Natural killer cell (primary cell): ENCODE measurements around the gene RAP1A. TPM values are rescaled to one million over a fixed set of nuclear protein-coding genes. Genes with fewer than 3 reads are reported as not detected.

ENCODE experiments used
- ATAC-seq, 3 donors: fragments of 150-1000 bp in 2 of 3; fragments of 200-7000 bp in 1 of 3; cut with Tn5 transposase; 1 replicate in 1 of 3; 2 replicates in 2 of 3; pipeline ENCODE4 v1.10.0; 2021; ENCODE audit warnings: mild to moderate bottlenecking in 2 of 3, moderate library complexity in 2 of 3
- DNase-seq, 2 donors: peaks; one replicate each; pipeline versions ENCODE4 v3.0.0 to v3.0.0-alpha.2; 2013 to 2021; ENCODE audit warnings: mixed read lengths in 1 of 2
- H3K27ac ChIP-seq: one replicate; pipeline ENCODE4 v1.5.1; 2013; ENCODE audit warnings: mild to moderate bottlenecking, low read length
- H3K27me3 ChIP-seq: one replicate; pipeline ENCODE4 v1.6.1; 2013; ENCODE audit warnings: low read length; ENCODE audit not compliant: control insufficient read depth, insufficient read depth
- H3K36me3 ChIP-seq: one replicate; pipeline ENCODE4 v1.6.1; 2013; ENCODE audit warnings: low read length; ENCODE audit not compliant: control insufficient read depth, insufficient read depth
- H3K4me1 ChIP-seq: one replicate; pipeline ENCODE4 v1.6.1; 2013; ENCODE audit warnings: low read length; ENCODE audit not compliant: control insufficient read depth, insufficient read depth
- H3K4me3 ChIP-seq: one replicate; pipeline ENCODE4 v1.5.1; 2013; ENCODE audit warnings: low read length
- H3K9me3 ChIP-seq: one replicate; pipeline ENCODE4 v1.6.1; 2013; ENCODE audit warnings: low read length; ENCODE audit not compliant: control insufficient read depth, insufficient read depth
- H3K27ac Mint-ChIP-seq, 2 donors: one replicate each; pipeline ENCODE4 v1.8.0; 2022; ENCODE audit warnings: mild to moderate bottlenecking in 2 of 2, mixed read lengths in 2 of 2, moderate library complexity in 1 of 2
- H3K27me3 Mint-ChIP-seq, 2 donors: one replicate each; pipeline ENCODE4 v1.8.0; 2022; ENCODE audit warnings: low read depth in 2 of 2, mixed read lengths in 2 of 2
- H3K36me3 Mint-ChIP-seq: one replicate; pipeline ENCODE4 v1.8.0; 2022; ENCODE audit warnings: mixed read lengths
- H3K4me1 Mint-ChIP-seq, 2 donors: one replicate each; pipeline ENCODE4 v1.8.0; 2022; ENCODE audit warnings: mixed read lengths in 2 of 2
- H3K4me3 Mint-ChIP-seq: one replicate; pipeline ENCODE4 v1.8.0; 2022; ENCODE audit warnings: mild to moderate bottlenecking, moderate library complexity, mixed read lengths
- H3K9me3 Mint-ChIP-seq, 2 donors: one replicate each; pipeline ENCODE4 v1.8.0; 2022; ENCODE audit warnings: mixed read lengths in 2 of 2
- CTCF ChIP-seq: fragments of 200-600 bp; IDR thresholded peaks from one replicate; pipeline ENCODE4 v1.8.0; 2022; ENCODE audit warnings: antibody characterized with exemption
- WGBS: methylation state at CpG from one replicate; pipeline ENCODE4 v1.1.7; 2013; ENCODE audit warnings: missing lambda C conversion rate; ENCODE audit not compliant: insufficient coverage; 5-methylcytosine and 5-hydroxymethylcytosine counted together
- intact Hi-C: fragments of 100-400 bp; cut with micrococcal nuclease; formaldehyde crosslinking; loops from one replicate; pipeline ENCODE4 v1.14.2; 2022
- total RNA-seq, 4 donors: library from RNA; stranded (reverse); fragments of 120-200 nt in 1 of 4; gene quantifications; one replicate each; pipeline versions ENCODE4 v1.2.3 to v1.2.4, GENCODE V29; 2013 to 2022

Gene RAP1A
- total RNA-seq, 3 donors from 2014 or later (not counting 1 experiment from before 2014, with no cell fraction given), result 83.7 to 112 (median 104) TPM

GRCh38 chr1:111750856-111751255 is 131.3 kb downstream of the RAP1A start:
- intact Hi-C loops, result loop anchor here (10.0 kb wide), 3 partner anchors 276 to 856 kb away; partner anchors contain the start of genes C1orf162 and DENND2D
- Mint-ChIP-seq H3K27me3 (no peaks in the 10 kb centered on the region), H3K4me3 (no peak overlapping the region), H3K4me1 (peaks cover 13 to 25% of the 10 kb centered on the region in 2 donors), H3K9me3 (no peaks in the 10 kb centered on the region), H3K36me3 (no peaks in the 10 kb centered on the region), H3K27ac (peak overlapping the region in 1 of 2 donors; percentile 1)
- no peak for TF ChIP-seq CTCF
- H3K27ac ChIP-seq, result no peak overlapping the region
- ATAC-seq (no peak), DNase-seq (no peak)
- H3K27me3 ChIP-seq, result no peaks in the 10 kb centered on the region
- no peaks in the 10 kb centered on the region for H3K9me3 ChIP-seq
- H3K4me1 ChIP-seq, result peaks cover 8% of the 10 kb centered on the region
- no peak overlapping the region for H3K4me3 ChIP-seq
- no peaks in the 10 kb centered on the region for H3K36me3 ChIP-seq
- 86% methylated on average over 2 of the region's 2 CpGs for WGBS

GRCh38 chr1:111751906-111752575 is 132.5 kb downstream of the RAP1A start:
- peak overlapping the region; percentile 1 to 82 for H3K27ac Mint-ChIP-seq
- DNase-seq (no peak), ATAC-seq (no peak)
- peaks cover 21 to 33% of the 10 kb centered on the region in 2 donors for H3K4me1 Mint-ChIP-seq
- Histone ChIP-seq H3K27ac (no peak overlapping the region), H3K36me3 (no peaks in the 10 kb centered on the region), H3K4me3 (no peak overlapping the region), H3K9me3 (no peaks in the 10 kb centered on the region), H3K4me1 (peaks cover 14% of the 10 kb centered on the region), H3K27me3 (no peaks in the 10 kb centered on the region)
- no peaks in the 10 kb centered on the region for H3K9me3 Mint-ChIP-seq
- no peak for TF ChIP-seq CTCF
- no peaks in the 10 kb centered on the region for H3K27me3 Mint-ChIP-seq
- 43% methylated on average over 2 of the region's 2 CpGs for WGBS
- H3K36me3 Mint-ChIP-seq, result no peaks in the 10 kb centered on the region
- intact Hi-C loops, result loop anchor here (10.0 kb wide), 3 partner anchors 277 to 857 kb away; partner anchors contain the start of genes C1orf162 and DENND2D
- no peak overlapping the region for H3K4me3 Mint-ChIP-seq

- Mint-ChIP-seq H3K4me3 (peak overlapping the region; percentile 91), H3K27ac (peak overlapping the region; percentile 89 to 92), H3K27me3 (no peaks in the 10 kb centered on the region), H3K9me3 (no peaks in the 10 kb centered on the region), H3K4me1 (peaks cover 24 to 39% of the 10 kb centered on the region in 2 donors), H3K36me3 (no peaks in the 10 kb centered on the region)
- peaks cover 15% of the 10 kb centered on the region for H3K4me1 ChIP-seq
- WGBS, result 2% methylated on average over 12 of the region's 12 CpGs
- no peaks in the 10 kb centered on the region for H3K9me3 ChIP-seq
- ATAC-seq (peak in 1 of 3 donors; percentile 7), DNase-seq (peak in 1 of 2 donors; percentile 73)
- H3K36me3 ChIP-seq, result peaks cover 12% of the 10 kb centered on the region
- H3K27ac ChIP-seq, result peak overlapping the region; percentile 91
- intact Hi-C loops, result loop anchor here (1.0 to 10.0 kb wide), 6 partner anchors 40 to 860 kb away; partner anchors contain the start of genes ATP5PB, C1orf162, DENND2D and WDR77
- peak overlapping the region; percentile 73 for H3K4me3 ChIP-seq
- no peaks in the 10 kb centered on the region for H3K27me3 ChIP-seq
- TF ChIP-seq CTCF, result no peak
These were observed 135.4 kb downstream of the RAP1A start for GRCh38 chr1:111754984-111755330.
